IMR-90 (cell line): ENCODE measurements around the gene TUBB2B. TPM values are rescaled to one million over a fixed set of nuclear protein-coding genes. Genes with fewer than 3 reads are reported as not detected.
A peak's percentile ranks its signal among the peaks of the same experiment; 100 is the strongest.

Experiments
- ATAC-seq: fragments of 200-7000 bp; cut with Tn5 transposase; 2 replicates; pipeline ENCODE4 v1.9.1; 2020; ENCODE audit warnings: low read depth, mild to moderate bottlenecking, moderate library complexity
- BruUV-seq: library from RNA; stranded (reverse); fragments of 400-500 nt; replicated peaks from 2 replicates; lab custom pipeline; 2021; lab: Mats Ljungman, UMichigan
- CTCF ChIA-PET: fragments of 300-600 bp; formaldehyde crosslinking; extraction: SDS; loops from one replicate; lab custom pipeline; 2021; ENCODE audit warnings: antibody characterized with exemption; lab: Yijun Ruan, JAX
- POLR2A ChIA-PET: fragments of 300-600 bp; sonication (Branson Sonifier 250); formaldehyde crosslinking; loops from one replicate; lab custom pipeline; 2022; ENCODE audit warnings: antibody characterized with exemption; ENCODE audit not compliant: unreplicated experiment; lab: Charles Lee
- DNase-seq: peaks from one replicate; pipeline ENCODE4 v3.0.0; 2013
- H2AFZ ChIP-seq: replicated peaks from 2 replicates; pipeline ENCODE3; 2013; ENCODE audit warnings: low read length, mild to moderate bottlenecking; ENCODE audit not compliant: poor library complexity
- H2AK5ac ChIP-seq: 2 replicates; pipeline ENCODE4 v1.6.1; 2013; ENCODE audit warnings: low read depth, low read length, inconsistent platforms
- H2AK9ac ChIP-seq: replicated peaks from 2 replicates; pipeline ENCODE3; 2013; ENCODE audit warnings: mild to moderate bottlenecking, low read depth, low read length, moderate library complexity; ENCODE audit not compliant: poor library complexity
- H2BK120ac ChIP-seq: 2 replicates; pipeline ENCODE4 v1.6.1; 2013; ENCODE audit warnings: low read depth, low read length, inconsistent platforms
- H2BK15ac ChIP-seq: 3 replicates; pipeline ENCODE4 v1.6.1; 2013; ENCODE audit warnings: low read depth, low read length, inconsistent platforms
- H2BK20ac ChIP-seq: 2 replicates; pipeline ENCODE4 v1.6.1; 2013; ENCODE audit warnings: low read depth, mild to moderate bottlenecking, inconsistent platforms, low read length, moderate library complexity
- H2BK5ac ChIP-seq: 2 replicates; pipeline ENCODE4 v1.6.1; 2013; ENCODE audit warnings: mild to moderate bottlenecking, low read depth, low read length, inconsistent platforms; ENCODE audit not compliant: poor library complexity, severe bottlenecking
- H3K14ac ChIP-seq: replicated peaks from 2 replicates; pipeline ENCODE4 v1.6.1; 2013; ENCODE audit warnings: low read depth, low read length, inconsistent platforms
- H3K18ac ChIP-seq: 2 replicates; pipeline ENCODE4 v1.6.1; 2013; ENCODE audit warnings: low read depth, low read length, control low read depth
- H3K23ac ChIP-seq: 2 replicates; pipeline ENCODE4 v1.6.1; 2013; ENCODE audit warnings: low read depth, low read length, inconsistent platforms
- H3K27ac ChIP-seq: 2 replicates; pipeline ENCODE4 v1.5.1; 2013; ENCODE audit warnings: mild to moderate bottlenecking, control low read depth, low read length; ENCODE audit not compliant: insufficient read depth
- H3K27me3 ChIP-seq: 2 replicates; pipeline ENCODE4 v1.6.1; 2013; ENCODE audit warnings: low read length; ENCODE audit not compliant: control insufficient read depth, insufficient read depth
- H3K36me3 ChIP-seq: 2 replicates; pipeline ENCODE4 v1.6.1; 2013; ENCODE audit warnings: low read length, mixed read lengths; ENCODE audit not compliant: control insufficient read depth, insufficient read depth
- H3K4ac ChIP-seq: 2 replicates; pipeline ENCODE4 v1.6.1; 2013; ENCODE audit warnings: low read depth, low read length, inconsistent platforms
- H3K4me1 ChIP-seq: 2 replicates; pipeline ENCODE4 v1.6.1; 2013; ENCODE audit warnings: low read length, mixed read lengths; ENCODE audit not compliant: control insufficient read depth, insufficient read depth
- H3K4me2 ChIP-seq: 2 replicates; pipeline ENCODE4 v1.6.1; 2013; ENCODE audit warnings: low read depth, mild to moderate bottlenecking, control low read depth, low read length, moderate library complexity
- H3K4me3 ChIP-seq: 2 replicates; pipeline ENCODE4 v1.5.1; 2013; ENCODE audit warnings: low read depth, mild to moderate bottlenecking, control low read depth, low read length, moderate library complexity; ENCODE audit not compliant: insufficient read depth
- H3K56ac ChIP-seq: 2 replicates; pipeline ENCODE4 v1.6.1; 2013; ENCODE audit warnings: low read length, inconsistent platforms; ENCODE audit not compliant: insufficient read depth; ENCODE audit errors: extremely low read depth
- H3K79me1 ChIP-seq, 2 experiments: 2 replicates each; pipeline ENCODE4 v1.6.1; 2013; ENCODE audit warnings: low read length in 2 of 2, inconsistent platforms in 1 of 2, low read depth in 1 of 2
- H3K9ac ChIP-seq: 2 replicates; pipeline ENCODE4 v1.6.1; 2013; ENCODE audit warnings: low read depth, low read length, control low read depth
- H3K9me1 ChIP-seq: 2 replicates; pipeline ENCODE4 v1.6.1; 2013; ENCODE audit warnings: low read length, inconsistent platforms; ENCODE audit not compliant: insufficient read depth
- H3K9me3 ChIP-seq: 2 replicates; pipeline ENCODE4 v1.6.1; 2013; ENCODE audit warnings: low read length; ENCODE audit not compliant: control insufficient read depth, insufficient read depth
- H4K20me1 ChIP-seq: 2 replicates; pipeline ENCODE4 v1.6.1; 2013; ENCODE audit warnings: low read length, inconsistent platforms; ENCODE audit not compliant: insufficient read depth
- H4K5ac ChIP-seq: 2 replicates; pipeline ENCODE4 v1.6.1; 2013; ENCODE audit warnings: mild to moderate bottlenecking, low read depth, low read length, control low read depth
- H4K8ac ChIP-seq, 2 experiments: 2 replicates each; pipeline ENCODE4 v1.6.1; 2013; ENCODE audit warnings: low read depth in 2 of 2, low read length in 2 of 2, control low read depth in 1 of 2, inconsistent platforms in 1 of 2
- H4K91ac ChIP-seq: 2 replicates; pipeline ENCODE4 v1.6.1; 2013; ENCODE audit warnings: low read depth, low read length, inconsistent platforms; ENCODE audit not compliant: insufficient read depth
- FOS ChIP-seq: fragments of 150-350 bp; IDR thresholded peaks from 2 replicates; pipeline ENCODE4 v1.6.1; 2016; ENCODE audit warnings: low read depth, low read length
- MAZ ChIP-seq: IDR thresholded peaks from 2 replicates; pipeline ENCODE4 v1.6.1; 2012; ENCODE audit warnings: low read depth, mild to moderate bottlenecking, low read length, improper control_type of control experiment, moderate library complexity, borderline replicate concordance
- RAD21 ChIP-seq: IDR thresholded peaks from 2 replicates; pipeline ENCODE4 v1.6.1; 2012; ENCODE audit warnings: low read length, improper control_type of control experiment
- WGBS, 2 experiments: methylation state at CpG; one replicate each; pipeline versions ENCODE4 v1.1.5 to v1.1.7; 2013; ENCODE audit warnings: missing lambda C conversion rate in 2 of 2; ENCODE audit not compliant: insufficient read length in 1 of 2; ENCODE audit errors: extremely low coverage in 2 of 2; 5-methylcytosine and 5-hydroxymethylcytosine counted together
- dilution Hi-C: fragments of 300-500 bp; cut with HindIII; formaldehyde crosslinking; loops from one replicate; pipeline ENCODE4 v1.14.3; 2018; ENCODE audit warnings: low sequenced_read_pairs; ENCODE audit not compliant: unreplicated experiment
- in situ Hi-C: fragments of 300-500 bp; cut with MboI; formaldehyde crosslinking; loops from 3 replicates; pipeline ENCODE4 v1.14.3; 2019; ENCODE audit warnings: low sequenced_read_pairs, inconsistent platforms, mixed read lengths
- intact Hi-C: fragments of 100-400 bp; cut with micrococcal nuclease; formaldehyde crosslinking; loops from 2 replicates; pipeline ENCODE4 v1.10.0; 2022
- polyA plus RNA-seq, 3 experiments: library from polyadenylated mRNA; depleted of rRNA; stranded (reverse); fragments of >200 nt; gene quantifications; 2 replicates each; pipeline ENCODE4 v1.2.3, GENCODE V29; 2012; ENCODE audit warnings: low replicate concordance in 1 of 3
- total RNA-seq: library from RNA; depleted of rRNA; stranded (reverse); fragments of >200 nt; gene quantifications from 2 replicates; pipeline ENCODE4 v1.2.3, GENCODE V29; 2012
- TF ChIP-seq, protein P1 (sequence below): fragments of 150-350 bp; IDR thresholded peaks from 2 replicates; pipeline ENCODE4 v1.6.1; 2016; ENCODE audit warnings: low read depth, mild to moderate bottlenecking, low read length, moderate library complexity, borderline replicate concordance
- TF ChIP-seq, protein P2 (sequence below): conservative IDR thresholded peaks from 2 replicates; pipeline ENCODE4 v1.5.1; 2012; ENCODE audit warnings: mild to moderate bottlenecking, low read depth, low read length, improper control_type of control experiment

The TUBB2B gene
- total and polyA plus RNA-seq, 2 of the 4 experiments (the other 2 are of a cell fraction), result 13.6 to 21.1 TPM

GRCh38 chr6:3232017-3232945, 4.8 kb upstream of the TUBB2B start:
- H2AFZ ChIP-seq, result peak overlapping the region; percentile 95
- peak overlapping the region; percentile 44 for H2AK9ac ChIP-seq
- no peaks in the 10 kb centered on the region for H4K20me1 ChIP-seq
- no peaks in the 10 kb centered on the region for H3K79me1 ChIP-seq
- 11% methylated on average over 10 of the region's 23 CpGs; no CpG with 5 or more reads in 1 of the 2 experiments for WGBS, 2 experiments
- H3K27ac ChIP-seq, result peak overlapping the region; percentile 2; the same call in 1 of the 2 replicates
- dilution Hi-C loops (no loop called here), in situ Hi-C loops (no loop called here), intact Hi-C loops (no loop called here)
- H3K9me3 ChIP-seq, result peaks cover 2% of the 10 kb centered on the region; the same call in 1 of the 2 replicates
- peaks cover 3% of the 10 kb centered on the region; the same call in 1 of the 2 replicates for H3K4me1 ChIP-seq
- H4K8ac ChIP-seq, result peak overlapping the region; percentile 60 to 89; a peak in 3 of 4 replicates
- H3K4me2 ChIP-seq, result peak overlapping the region; percentile 89
- ATAC-seq (no peak), DNase-seq (no peak)
- peaks cover 35% of the 10 kb centered on the region for H3K27me3 ChIP-seq
- no peak overlapping the region for H3K18ac ChIP-seq
- ChIA-PET POLR2A (no interaction called here), CTCF (interaction anchor here (0.7 kb wide), 1 partner anchor 14 kb away, joined by 3 read pairs; no protein-coding TSS in a partner anchor)
- no peak overlapping the region for H2AK5ac ChIP-seq
- no peak overlapping the region for H2BK5ac ChIP-seq
- H3K36me3 ChIP-seq, result no peaks in the 10 kb centered on the region
- H2BK120ac ChIP-seq, result peak overlapping the region; percentile 1; the same call in 1 of the 2 replicates
- 0 out of 2 replicates have a peak overlapping the region, but pooled peaks have one; percentile 57 for H3K23ac ChIP-seq
- no peak overlapping the region for H2BK20ac ChIP-seq
- H2BK15ac ChIP-seq, result peak overlapping the region; percentile 42; the same call in 1 of the 3 replicates
- no peaks in the 10 kb centered on the region for H3K9me1 ChIP-seq
- H3K4me3 ChIP-seq, result peak overlapping the region; percentile 74
- TF ChIP-seq RAD21 (no peak), FOS (no peak), MAZ (no peak)
- TF ChIP-seq, protein P1, sequence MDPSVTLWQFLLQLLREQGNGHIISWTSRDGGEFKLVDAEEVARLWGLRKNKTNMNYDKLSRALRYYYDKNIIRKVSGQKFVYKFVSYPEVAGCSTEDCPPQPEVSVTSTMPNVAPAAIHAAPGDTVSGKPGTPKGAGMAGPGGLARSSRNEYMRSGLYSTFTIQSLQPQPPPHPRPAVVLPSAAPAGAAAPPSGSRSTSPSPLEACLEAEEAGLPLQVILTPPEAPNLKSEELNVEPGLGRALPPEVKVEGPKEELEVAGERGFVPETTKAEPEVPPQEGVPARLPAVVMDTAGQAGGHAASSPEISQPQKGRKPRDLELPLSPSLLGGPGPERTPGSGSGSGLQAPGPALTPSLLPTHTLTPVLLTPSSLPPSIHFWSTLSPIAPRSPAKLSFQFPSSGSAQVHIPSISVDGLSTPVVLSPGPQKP, result no peak
- TF ChIP-seq, protein P2, sequence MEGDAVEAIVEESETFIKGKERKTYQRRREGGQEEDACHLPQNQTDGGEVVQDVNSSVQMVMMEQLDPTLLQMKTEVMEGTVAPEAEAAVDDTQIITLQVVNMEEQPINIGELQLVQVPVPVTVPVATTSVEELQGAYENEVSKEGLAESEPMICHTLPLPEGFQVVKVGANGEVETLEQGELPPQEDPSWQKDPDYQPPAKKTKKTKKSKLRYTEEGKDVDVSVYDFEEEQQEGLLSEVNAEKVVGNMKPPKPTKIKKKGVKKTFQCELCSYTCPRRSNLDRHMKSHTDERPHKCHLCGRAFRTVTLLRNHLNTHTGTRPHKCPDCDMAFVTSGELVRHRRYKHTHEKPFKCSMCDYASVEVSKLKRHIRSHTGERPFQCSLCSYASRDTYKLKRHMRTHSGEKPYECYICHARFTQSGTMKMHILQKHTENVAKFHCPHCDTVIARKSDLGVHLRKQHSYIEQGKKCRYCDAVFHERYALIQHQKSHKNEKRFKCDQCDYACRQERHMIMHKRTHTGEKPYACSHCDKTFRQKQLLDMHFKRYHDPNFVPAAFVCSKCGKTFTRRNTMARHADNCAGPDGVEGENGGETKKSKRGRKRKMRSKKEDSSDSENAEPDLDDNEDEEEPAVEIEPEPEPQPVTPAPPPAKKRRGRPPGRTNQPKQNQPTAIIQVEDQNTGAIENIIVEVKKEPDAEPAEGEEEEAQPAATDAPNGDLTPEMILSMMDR, result no peak
- peak overlapping the region; percentile 43; the same call in 1 of the 2 replicates for H3K56ac ChIP-seq
- H4K91ac ChIP-seq, result no peak overlapping the region
- no TSS peak for BruUV-seq
- H4K5ac ChIP-seq, result peak overlapping the region; percentile 29
- peak overlapping the region; percentile 9 for H3K9ac ChIP-seq
- peak overlapping the region; percentile 23; the same call in 1 of the 2 replicates for H3K4ac ChIP-seq
- H3K14ac ChIP-seq, result peak overlapping the region; percentile 47; the same call in 1 of the 2 replicates
